HEK293 (cell line): Measurements from ENCODE around the gene POLK.

Experiments
- CTCF ChIA-PET: fragments of 350-600 bp; formaldehyde crosslinking; extraction: SDS; loops from one replicate; lab custom pipeline; 2021; ENCODE audit warnings: antibody characterized with exemption; lab: Yijun Ruan, JAX
- POLR2A ChIA-PET: fragments of 300-600 bp; formaldehyde crosslinking; extraction: SDS; loops from one replicate; lab custom pipeline; 2020; ENCODE audit warnings: antibody characterized with exemption, inconsistent platforms; lab: Yijun Ruan, JAX
- H3K27ac ChIP-seq: fragments of 200-500 bp; sonication (Bioruptor generic); 2 replicates; pipeline ENCODE4 v1.5.1; 2014; ENCODE audit warnings: low read depth, low read length, control low read depth, inconsistent platforms; ENCODE audit errors: extremely low read depth
- H3K36me3 ChIP-seq, 2 experiments: fragments of 200-500 bp in 1 of 2; sonication (Bioruptor generic) in 1 of 2; 1 replicate in 1 of 2; 2 replicates in 1 of 2; pipeline ENCODE4 v1.5.1; 2014 to 2017; ENCODE audit warnings: inconsistent platforms in 2 of 2, low read length in 2 of 2; ENCODE audit not compliant: control insufficient read depth in 2 of 2, insufficient read depth in 1 of 2
- H3K4me1 ChIP-seq: fragments of 200-500 bp; sonication (Bioruptor generic); 2 replicates; pipeline ENCODE4 v1.5.1; 2014; ENCODE audit warnings: mild to moderate bottlenecking, low read length, inconsistent platforms; ENCODE audit not compliant: control insufficient read depth, insufficient read depth
- H3K4me3 ChIP-seq: 2 replicates; pipeline ENCODE4 v1.5.1; 2011; ENCODE audit warnings: low read depth, mild to moderate bottlenecking, control low read depth, low read length, moderate library complexity
- H3K9me3 ChIP-seq: fragments of 200-500 bp; sonication (Bioruptor generic); 2 replicates; pipeline ENCODE4 v1.5.1; 2014; ENCODE audit warnings: low read depth, low read length, inconsistent platforms; ENCODE audit not compliant: control insufficient read depth, insufficient read depth
- MEIS1 ChIP-seq: sonication (generic); formaldehyde crosslinking; IDR thresholded peaks from 2 replicates; pipeline ENCODE4 v1.8.1; 2022; ENCODE audit warnings: missing genetic modification reagents, mild to moderate bottlenecking, borderline replicate concordance
- PRDM1 ChIP-seq: fragments of 450-650 bp; formaldehyde crosslinking; IDR thresholded peaks from 2 replicates; pipeline ENCODE4; 2016; ENCODE audit warnings: missing biosample characterization, missing genetic modification characterization
- PRDM4 ChIP-seq: fragments of 450-650 bp; formaldehyde crosslinking; IDR thresholded peaks from 2 replicates; pipeline ENCODE4 v1.5.1; 2017; ENCODE audit warnings: missing biosample characterization, missing genetic modification characterization
- PRDM6 ChIP-seq: fragments of 450-650 bp; formaldehyde crosslinking; IDR thresholded peaks from 2 replicates; pipeline ENCODE4 v1.5.1; 2017; ENCODE audit warnings: missing biosample characterization, missing genetic modification characterization
- SP7 ChIP-seq: fragments of 450-650 bp; formaldehyde crosslinking; IDR thresholded peaks from 2 replicates; pipeline ENCODE4 v1.5.1; 2016; ENCODE audit warnings: missing biosample characterization, missing genetic modification characterization
- ZBTB20 ChIP-seq: fragments of 450-650 bp; formaldehyde crosslinking; IDR thresholded peaks from 2 replicates; pipeline ENCODE4 v1.5.1; 2016; ENCODE audit warnings: missing biosample characterization, missing genetic modification characterization
- ZIC2 ChIP-seq: fragments of 450-650 bp; formaldehyde crosslinking; IDR thresholded peaks from 2 replicates; pipeline ENCODE4 v1.5.1; 2016; ENCODE audit warnings: missing biosample characterization, missing genetic modification characterization
- ZNF19 ChIP-seq: fragments of 450-650 bp; formaldehyde crosslinking; IDR thresholded peaks from 2 replicates; pipeline ENCODE4; 2016; ENCODE audit warnings: missing biosample characterization, missing genetic modification characterization, low read depth
- ZNF248 ChIP-seq: fragments of 450-650 bp; formaldehyde crosslinking; IDR thresholded peaks from 2 replicates; pipeline ENCODE4 v1.5.1; 2017; ENCODE audit warnings: missing biosample characterization, missing genetic modification characterization
- ZNF266 ChIP-seq: fragments of 450-650 bp; formaldehyde crosslinking; IDR thresholded peaks from 2 replicates; pipeline ENCODE4 v1.5.1; 2016; ENCODE audit warnings: missing biosample characterization, missing genetic modification characterization, low read depth
- ZNF510 ChIP-seq: fragments of 450-650 bp; formaldehyde crosslinking; IDR thresholded peaks from 2 replicates; pipeline ENCODE4 v1.5.1; 2018; ENCODE audit warnings: mild to moderate bottlenecking, missing genetic modification characterization, missing biosample characterization; ENCODE audit not compliant: insufficient replicate concordance
- ZNF549 ChIP-seq: fragments of 450-650 bp; IDR thresholded peaks from 2 replicates; pipeline ENCODE4 v1.5.1; 2018; ENCODE audit warnings: missing biosample characterization, missing genetic modification characterization, mild to moderate bottlenecking, inconsistent platforms, moderate library complexity
- ZNF596 ChIP-seq: fragments of 450-650 bp; IDR thresholded peaks from 2 replicates; pipeline ENCODE4 v1.5.0; 2018; ENCODE audit warnings: missing biosample characterization, mild to moderate bottlenecking, missing genetic modification characterization, moderate library complexity
- ZNF623 ChIP-seq: fragments of 450-650 bp; formaldehyde crosslinking; IDR thresholded peaks from 2 replicates; pipeline ENCODE4 v1.5.1; 2016; ENCODE audit warnings: missing biosample characterization, missing genetic modification characterization
- ZNF837 ChIP-seq: fragments of 450-650 bp; formaldehyde crosslinking; IDR thresholded peaks from 2 replicates; pipeline ENCODE4 v1.5.1; 2016; ENCODE audit warnings: missing biosample characterization, missing genetic modification characterization
- TF ChIP-seq, protein P1 (sequence below): fragments of 450-650 bp; formaldehyde crosslinking; IDR thresholded peaks from 2 replicates; pipeline ENCODE4; 2016; ENCODE audit warnings: missing biosample characterization, missing genetic modification characterization
- TF ChIP-seq, protein P2 (sequence below): fragments of 450-650 bp; formaldehyde crosslinking; IDR thresholded peaks from 2 replicates; pipeline ENCODE4 v1.5.1; 2016; ENCODE audit warnings: missing biosample characterization, missing genetic modification characterization

Gene POLK

DNA sequence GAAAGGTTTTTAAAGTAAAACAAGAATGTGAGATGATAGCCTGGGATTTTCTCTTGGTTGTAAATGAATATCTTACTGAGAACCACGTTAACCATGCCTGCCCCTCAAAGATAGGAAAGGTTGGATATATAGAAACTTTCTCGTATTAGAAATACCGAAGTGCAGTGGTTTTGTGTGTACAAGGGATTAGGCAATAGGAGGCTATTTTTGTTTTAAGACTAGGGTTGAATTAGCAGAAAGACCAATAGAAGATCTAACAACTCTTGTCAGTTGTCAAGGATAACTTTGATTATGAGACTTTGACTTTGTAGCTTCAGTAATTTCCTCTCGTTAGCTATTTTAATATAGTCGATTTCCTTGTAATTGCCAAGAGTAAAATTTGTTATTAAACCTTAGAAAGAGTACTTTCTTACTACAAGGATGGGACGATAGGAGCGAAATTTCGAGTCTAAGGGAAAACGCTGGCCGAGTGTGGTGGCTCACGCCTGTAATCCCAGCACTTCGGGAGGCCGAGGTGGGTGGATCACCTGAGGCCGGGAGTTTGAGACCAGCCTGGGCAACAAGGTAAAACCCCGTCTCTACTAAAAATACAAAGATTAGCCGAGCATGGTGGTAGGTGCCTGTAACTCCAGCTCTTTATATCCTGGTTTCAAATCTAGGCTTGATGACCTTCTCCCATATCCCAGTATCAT lies 838 bp downstream of the POLK start:
- H3K27ac ChIP-seq = peak overlapping the region; percentile 56
- TF ChIP-seq PRDM1 (tag by site-specific recombination) (peak; percentile 47; the same call in 1 of the 2 replicates), ZNF837 (tag by site-specific recombination) (no peak)
- peak overlapping the region; percentile 60 for H3K4me3 ChIP-seq
- no peaks in the 10 kb centered on the region for H3K36me3 ChIP-seq
- no peaks in the 10 kb centered on the region for H3K4me1 ChIP-seq
- ChIA-PET POLR2A (interaction anchor here (0.6 to 1.3 kb wide), 4 partner anchors 69 to 1169 kb away, joined by 3 to 6 read pairs (median 3); partner anchors contain the start of genes HMGCR and POC5), CTCF (no interaction called here)
- no peaks in the 10 kb centered on the region for H3K9me3 ChIP-seq

- Histone ChIP-seq H3K36me3 (no peaks in the 10 kb centered on the region), H3K9me3 (no peaks in the 10 kb centered on the region), H3K27ac (no peak overlapping the region), H3K4me1 (no peaks in the 10 kb centered on the region), H3K4me3 (no peak overlapping the region)
- TF ChIP-seq, protein P1, sequence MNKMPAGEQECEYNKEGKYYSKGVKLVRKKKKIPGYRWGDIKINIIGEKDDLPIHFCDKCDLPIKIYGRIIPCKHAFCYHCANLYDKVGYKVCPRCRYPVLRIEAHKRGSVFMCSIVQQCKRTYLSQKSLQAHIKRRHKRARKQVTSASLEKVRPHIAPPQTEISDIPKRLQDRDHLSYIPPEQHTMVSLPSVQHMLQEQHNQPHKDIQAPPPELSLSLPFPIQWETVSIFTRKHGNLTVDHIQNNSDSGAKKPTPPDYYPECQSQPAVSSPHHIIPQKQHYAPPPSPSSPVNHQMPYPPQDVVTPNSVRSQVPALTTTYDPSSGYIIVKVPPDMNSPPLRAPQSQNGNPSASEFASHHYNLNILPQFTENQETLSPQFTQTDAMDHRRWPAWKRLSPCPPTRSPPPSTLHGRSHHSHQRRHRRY (tag by site-specific recombination) = no peak
- TF ChIP-seq ZNF549 (tag by site-specific recombination) = no peak
- TF ChIP-seq PRDM4 (tag by site-specific recombination) = no peak
- TF ChIP-seq, protein P2, sequence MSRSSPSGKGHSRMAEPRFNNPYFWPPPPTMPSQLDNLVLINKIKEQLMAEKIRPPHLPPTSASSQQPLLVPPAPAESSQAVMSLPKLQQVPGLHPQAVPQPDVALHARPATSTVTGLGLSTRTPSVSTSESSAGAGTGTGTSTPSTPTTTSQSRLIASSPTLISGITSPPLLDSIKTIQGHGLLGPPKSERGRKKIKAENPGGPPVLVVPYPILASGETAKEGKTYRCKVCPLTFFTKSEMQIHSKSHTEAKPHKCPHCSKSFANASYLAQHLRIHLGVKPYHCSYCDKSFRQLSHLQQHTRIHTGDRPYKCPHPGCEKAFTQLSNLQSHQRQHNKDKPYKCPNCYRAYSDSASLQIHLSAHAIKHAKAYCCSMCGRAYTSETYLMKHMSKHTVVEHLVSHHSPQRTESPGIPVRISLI (tag by site-specific recombination) = no peak
- TF ChIP-seq ZNF19 (tag by site-specific recombination) = no peak
- no peak for TF ChIP-seq ZNF837 (tag by site-specific recombination)
- TF ChIP-seq ZBTB20 = no peak
- no peak for TF ChIP-seq ZIC2
- TF ChIP-seq ZNF266 (tag by site-specific recombination) = no peak
- TF ChIP-seq ZNF596 = no peak
- TF ChIP-seq ZNF623 (tag by site-specific recombination) = no peak
- no peak for TF ChIP-seq ZNF248 (tag by site-specific recombination)
- TF ChIP-seq ZNF510 (tag by site-specific recombination) = no peak
- POLR2A ChIA-PET = no interaction called here
- CTCF ChIA-PET = no interaction called here
These were observed 2.1 kb downstream of the POLK start for GRCh38 chr5:75513841-75514240.

DNA sequence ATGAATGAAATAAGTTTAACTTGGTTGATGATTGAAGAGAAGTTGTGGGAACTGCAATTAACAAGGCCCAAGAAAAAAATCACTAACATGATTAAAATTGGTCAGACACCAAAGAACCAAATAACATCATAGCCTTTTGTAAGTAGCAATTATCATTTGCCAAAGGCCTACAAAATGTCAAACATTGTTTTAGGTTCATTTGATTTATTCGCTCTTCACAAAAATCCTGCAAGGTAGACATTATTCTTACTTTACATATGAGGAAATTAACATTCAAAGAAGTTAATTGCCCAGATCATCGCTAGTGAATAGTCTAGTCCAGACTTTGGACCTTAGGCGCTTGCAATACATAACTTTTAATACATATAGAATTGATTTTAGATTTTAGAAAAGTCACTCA lies 2.6 kb downstream of the POLK start:
- CTCF ChIA-PET = no interaction called here
- POLR2A ChIA-PET = no interaction called here

More for the DNA sequence above, 2.6 kb downstream of the POLK start:
- Histone ChIP-seq H3K36me3 (no peaks in the 10 kb centered on the region), H3K4me3 (no peak overlapping the region), H3K9me3 (no peaks in the 10 kb centered on the region), H3K27ac (no peak overlapping the region), H3K4me1 (no peaks in the 10 kb centered on the region)
- TF ChIP-seq SP7 (tag by site-specific recombination) (peak; percentile 67; the same call in 1 of the 2 replicates), PRDM6 (tag by site-specific recombination) (peak; percentile 22; the same call in 1 of the 2 replicates), MEIS1 (CRISPR knock-in tag) (no peak)
